ENCODE measurements around the gene SERPIND1.

The SERPIND1 gene

GRCh38 chr22:20749453-20749852 lies 24.5 kb upstream of the SERPIND1 start:
- no peak for DNase-seq
- Histone ChIP-seq H3K27ac (no peak overlapping the region), H3K9me3 (no peaks in the 10 kb centered on the region), H3K36me3 (peaks cover 38 to 88% (median 81%) of the 10 kb centered on the region in 3 donors), H3K4me1 (peaks cover 0 to 9% (median 0%) of the 10 kb centered on the region in 4 donors), H3K4me3 (no peak overlapping the region), H3K27me3 (no peaks in the 10 kb centered on the region)
- TF ChIP-seq CTCF (IDR thresholded peaks at IDR 0.05): no peak
- intact Hi-C loops (cut with DNase I; ENCODE audit: low total_unique reads): no loop called here

GRCh38 chr22:20750461-20751184 lies 23.3 kb upstream of the SERPIND1 start:
- Histone ChIP-seq H3K36me3 (peaks cover 30 to 81% (median 69%) of the 10 kb centered on the region in 3 donors), H3K27ac (no peak overlapping the region), H3K4me1 (peaks cover 0 to 9% (median 0%) of the 10 kb centered on the region in 4 donors), H3K4me3 (no peak overlapping the region), H3K9me3 (no peaks in the 10 kb centered on the region), H3K27me3 (no peaks in the 10 kb centered on the region)
- no peak for TF ChIP-seq CTCF (IDR thresholded peaks at IDR 0.05)
- intact Hi-C loops (cut with DNase I; ENCODE audit: low total_unique reads): no loop called here
- peak; percentile 71 to 74 for DNase-seq

GRCh38 chr22:20751185-20751851 lies 22.6 kb upstream of the SERPIND1 start:
- DNase-seq: no peak
- intact Hi-C loops (cut with DNase I; ENCODE audit: low total_unique reads): no loop called here
- peaks cover 25 to 74% (median 65%) of the 10 kb centered on the region in 3 donors for H3K36me3 ChIP-seq
- no peak overlapping the region for H3K27ac ChIP-seq
- H3K4me3 ChIP-seq: no peak overlapping the region
- peaks cover 0 to 9% (median 0%) of the 10 kb centered on the region in 4 donors for H3K4me1 ChIP-seq
- no peaks in the 10 kb centered on the region for H3K27me3 ChIP-seq
- H3K9me3 ChIP-seq: no peaks in the 10 kb centered on the region
- TF ChIP-seq CTCF (IDR thresholded peaks at IDR 0.05): no peak

GRCh38 chr22:20752104-20752741 lies 21.7 kb upstream of the SERPIND1 start:
- Histone ChIP-seq H3K4me1 (peaks cover 0 to 9% (median 0%) of the 10 kb centered on the region in 4 donors), H3K9me3 (no peaks in the 10 kb centered on the region), H3K27me3 (no peaks in the 10 kb centered on the region), H3K4me3 (no peak overlapping the region), H3K27ac (no peak overlapping the region), H3K36me3 (peaks cover 21 to 71% (median 64%) of the 10 kb centered on the region in 3 donors)
- no peak for DNase-seq
- no peak for TF ChIP-seq CTCF (IDR thresholded peaks at IDR 0.05)
- intact Hi-C loops (cut with DNase I; ENCODE audit: low total_unique reads): no loop called here

- DNase-seq: no peak
- no peak for TF ChIP-seq CTCF (IDR thresholded peaks at IDR 0.05)
- intact Hi-C loops (cut with DNase I; ENCODE audit: low total_unique reads): no loop called here
- Histone ChIP-seq H3K9me3 (no peaks in the 10 kb centered on the region), H3K36me3 (peaks cover 25 to 71% (median 61%) of the 10 kb centered on the region in 3 donors), H3K4me1 (peaks cover 0 to 9% (median 0%) of the 10 kb centered on the region in 4 donors), H3K4me3 (no peak overlapping the region), H3K27me3 (no peaks in the 10 kb centered on the region), H3K27ac (no peak overlapping the region)
Observed at GRCh38 chr22:20752873-20753272, 21.0 kb upstream of the SERPIND1 start.

Measured in tibial artery (tissue), 4 donors.